H9 (cell line): ENCODE data around the gene AIFM2. TPM values are rescaled to one million over a fixed set of nuclear protein-coding genes. Genes with fewer than 3 reads are reported as not detected.

Experiments
- DNase-seq: peaks from one replicate; pipeline ENCODE4 v3.0.0-alpha.2; 2017
- H2AFZ ChIP-seq: one replicate; pipeline ENCODE4 v1.6.1; 2013; ENCODE audit warnings: mild to moderate bottlenecking, low read length, control low read depth, moderate library complexity
- H2AK5ac ChIP-seq: 2 replicates; pipeline ENCODE4 v1.6.1; 2013; ENCODE audit warnings: low read length, control low read depth, mixed read lengths; ENCODE audit not compliant: insufficient read length
- H2BK120ac ChIP-seq: one replicate; pipeline ENCODE4 v1.6.1; 2013; ENCODE audit warnings: low read depth, mild to moderate bottlenecking, low read length, control low read depth, inconsistent platforms; ENCODE audit not compliant: poor library complexity, severe bottlenecking
- H2BK12ac ChIP-seq: 2 replicates; pipeline ENCODE4 v1.6.1; 2013; ENCODE audit warnings: low read length, control low read depth, mixed read lengths, low read depth; ENCODE audit not compliant: insufficient read length
- H2BK15ac ChIP-seq: 2 replicates; pipeline ENCODE4 v1.6.1; 2013; ENCODE audit warnings: low read depth, low read length, control low read depth
- H2BK20ac ChIP-seq: one replicate; pipeline ENCODE4 v1.6.1; 2013; ENCODE audit warnings: low read depth, mild to moderate bottlenecking, low read length, control low read depth, inconsistent platforms; ENCODE audit not compliant: poor library complexity, severe bottlenecking
- H2BK5ac ChIP-seq: 2 replicates; pipeline ENCODE4 v1.6.1; 2013; ENCODE audit warnings: low read length, control low read depth, mixed read lengths; ENCODE audit not compliant: insufficient read length
- H3K14ac ChIP-seq: 2 replicates; pipeline ENCODE4 v1.6.1; 2013; ENCODE audit warnings: low read length, control low read depth; ENCODE audit not compliant: insufficient read depth
- H3K18ac ChIP-seq: 2 replicates; pipeline ENCODE4 v1.6.1; 2013; ENCODE audit warnings: low read depth, mild to moderate bottlenecking, mixed read lengths, low read length, control low read depth; ENCODE audit not compliant: insufficient read length
- H3K23ac ChIP-seq: 2 replicates; pipeline ENCODE4 v1.6.1; 2013; ENCODE audit warnings: low read length, control low read depth, mixed read lengths, low read depth; ENCODE audit not compliant: insufficient read length
- H3K23me2 ChIP-seq: 2 replicates; pipeline ENCODE4 v1.6.1; 2013; ENCODE audit warnings: low read depth, mild to moderate bottlenecking, mixed read lengths, low read length, control low read depth; ENCODE audit not compliant: insufficient read length, poor library complexity, severe bottlenecking
- H3K27ac ChIP-seq: 2 replicates; pipeline ENCODE4 v1.5.1; 2013; ENCODE audit warnings: low read length, control low read depth, mixed read lengths, low read depth; ENCODE audit not compliant: insufficient read length
- H3K27me3 ChIP-seq: 2 replicates; pipeline ENCODE4 v1.6.1; 2013; ENCODE audit warnings: low read length, control low read depth, inconsistent platforms; ENCODE audit not compliant: insufficient read depth
- H3K4ac ChIP-seq: 2 replicates; pipeline ENCODE4 v1.6.1; 2013; ENCODE audit warnings: low read depth, mild to moderate bottlenecking, control low read depth, inconsistent platforms, low read length, moderate library complexity
- H3K4me1 ChIP-seq: 2 replicates; pipeline ENCODE4 v1.6.1; 2013; ENCODE audit warnings: low read length, control low read depth, inconsistent platforms; ENCODE audit not compliant: insufficient read depth
- H3K4me2 ChIP-seq: 2 replicates; pipeline ENCODE4 v1.6.1; 2013; ENCODE audit warnings: low read length, control low read depth, mixed read lengths; ENCODE audit not compliant: insufficient read length, insufficient read depth
- H3K56ac ChIP-seq: 2 replicates; pipeline ENCODE4 v1.6.1; 2013; ENCODE audit warnings: low read depth, mild to moderate bottlenecking, mixed read lengths, low read length, control low read depth; ENCODE audit not compliant: insufficient read length
- H3K79me1 ChIP-seq: 2 replicates; pipeline ENCODE4 v1.6.1; 2013; ENCODE audit warnings: low read depth, mild to moderate bottlenecking, moderate library complexity, low read length, control low read depth, inconsistent platforms; ENCODE audit not compliant: insufficient read depth, poor library complexity, severe bottlenecking
- H3K79me2 ChIP-seq: 2 replicates; pipeline ENCODE4 v1.6.1; 2013; ENCODE audit warnings: low read length, control low read depth, inconsistent platforms; ENCODE audit not compliant: insufficient read depth
- H3K9ac ChIP-seq: 2 replicates; pipeline ENCODE4 v1.6.1; 2013; ENCODE audit warnings: low read length, control low read depth, mixed read lengths; ENCODE audit not compliant: insufficient read length; ENCODE audit errors: extremely low read depth
- H3K9me3 ChIP-seq: one replicate; pipeline ENCODE4 v1.6.1; 2013; ENCODE audit warnings: low read depth, low read length, inconsistent platforms; ENCODE audit not compliant: control insufficient read depth
- H3T11ph ChIP-seq: one replicate; pipeline ENCODE4 v1.6.1; 2013; ENCODE audit warnings: mild to moderate bottlenecking, low read length, control low read depth, inconsistent platforms
- H4K20me1 ChIP-seq: one replicate; pipeline ENCODE4 v1.6.1; 2013; ENCODE audit not compliant: control insufficient read depth, insufficient read length, insufficient read depth
- H4K5ac ChIP-seq: 2 replicates; pipeline ENCODE4 v1.6.1; 2013; ENCODE audit warnings: low read depth, mild to moderate bottlenecking, mixed read lengths, low read length, control low read depth; ENCODE audit not compliant: insufficient read length
- H4K8ac ChIP-seq: replicated peaks from 2 replicates; pipeline ENCODE4 v1.6.1; 2013; ENCODE audit warnings: low read length, control low read depth, mixed read lengths, low read depth; ENCODE audit not compliant: insufficient read length
- H4K91ac ChIP-seq: 2 replicates; pipeline ENCODE4 v1.6.1; 2013; ENCODE audit warnings: low read depth, mild to moderate bottlenecking, moderate library complexity, mixed read lengths, low read length, control low read depth; ENCODE audit not compliant: insufficient read length
- H3K27ac Mint-ChIP-seq, 3 experiments: 2 replicates in 2 of 3; 3 replicates in 1 of 3; pipeline ENCODE4 v1.8.0; 2020 to 2021; ENCODE audit warnings: mixed read lengths in 3 of 3, mild to moderate bottlenecking in 1 of 3, moderate library complexity in 1 of 3
- H3K27me3 Mint-ChIP-seq: 2 replicates; pipeline ENCODE4 v1.8.0; 2021; ENCODE audit warnings: low read depth, mild to moderate bottlenecking, moderate library complexity, mixed read lengths
- H3K36me3 Mint-ChIP-seq, 3 experiments: 2 replicates in 2 of 3; 3 replicates in 1 of 3; pipeline ENCODE4 v1.8.0; 2020 to 2021; ENCODE audit warnings: low read depth in 3 of 3, mixed read lengths in 3 of 3; ENCODE audit not compliant: insufficient read depth in 1 of 3
- H3K4me1 Mint-ChIP-seq, 2 experiments: 2 replicates each; pipeline ENCODE4 v1.8.0; 2020; ENCODE audit warnings: mixed read lengths in 2 of 2
- H3K4me3 Mint-ChIP-seq, 2 experiments: 2 replicates in 1 of 2; 3 replicates in 1 of 2; pipeline ENCODE4 v1.8.0; 2020 to 2021; ENCODE audit warnings: mild to moderate bottlenecking in 2 of 2, mixed read lengths in 2 of 2, moderate library complexity in 1 of 2
- H3K9me3 Mint-ChIP-seq, 2 experiments: 2 replicates in 1 of 2; 3 replicates in 1 of 2; pipeline ENCODE4 v1.8.0; 2020; ENCODE audit warnings: mild to moderate bottlenecking in 2 of 2, mixed read lengths in 2 of 2, moderate library complexity in 1 of 2
- WGBS: extraction: QIAGEN DNeasy Blood & Tissue Kit; methylation state at CpG from one replicate; pipeline ENCODE4 v1.1.7; 2013; ENCODE audit warnings: missing lambda C conversion rate, low lambda C conversion rate, mixed read lengths; ENCODE audit not compliant: insufficient read length; ENCODE audit errors: extremely low coverage; 5-methylcytosine and 5-hydroxymethylcytosine counted together
- total RNA-seq: library from RNA; stranded (reverse); gene quantifications from 2 replicates; pipeline ENCODE4 v1.2.1, GENCODE V29; 2021
- TF ChIP-seq, protein P1 (sequence below): fragments of 200-600 bp; sonication (generic); conservative IDR thresholded peaks from 3 replicates; pipeline ENCODE4 v1.8.0; 2021; ENCODE audit warnings: antibody characterized with exemption, mild to moderate bottlenecking

The AIFM2 gene
- total RNA-seq, 1 experiment from 2014 or later, result 5.3 TPM

DNA sequence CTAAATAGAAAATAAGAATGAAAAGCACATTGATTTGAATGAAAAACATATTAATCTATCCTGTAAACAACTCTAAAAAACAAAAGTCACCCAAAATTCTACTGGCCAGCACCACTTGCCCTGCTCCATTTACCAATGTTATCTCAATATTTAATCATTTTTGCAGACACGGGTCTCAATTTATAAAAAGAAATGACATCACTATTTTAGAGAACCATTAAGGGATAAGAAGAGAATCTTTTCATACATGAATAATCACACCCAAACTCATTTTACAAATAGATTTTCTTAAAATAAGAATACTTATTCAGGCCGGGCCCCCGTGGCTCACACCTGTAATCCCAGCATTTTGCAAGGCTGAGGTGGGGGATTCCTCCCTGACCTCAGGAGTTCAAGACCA lies 33.8 kb upstream of the AIFM2 start:
- Histone ChIP-seq H3K27me3 (no peaks in the 10 kb centered on the region), H3K4me1 (no peaks in the 10 kb centered on the region), H2BK15ac (no peak overlapping the region), H3K23me2 (peaks cover 7% of the 10 kb centered on the region), H4K5ac (no peak overlapping the region), H3K23ac (no peak overlapping the region), H3T11ph (no peak overlapping the region), H3K9ac (no peak overlapping the region), H3K79me2 (peaks cover 40% of the 10 kb centered on the region; the same call in 1 of the 2 replicates), H3K27ac (no peak overlapping the region), H3K79me1 (no peaks in the 10 kb centered on the region), H3K14ac (no peak overlapping the region), H3K56ac (no peak overlapping the region), H3K18ac (no peak overlapping the region), H2BK12ac (no peak overlapping the region), H3K4ac (no peak overlapping the region), H4K8ac (no peak overlapping the region), H2BK120ac (no peak overlapping the region), H2BK20ac (no peak overlapping the region), H2AK5ac (no peak overlapping the region), H3K4me2 (no peak overlapping the region), H3K9me3 (no peaks in the 10 kb centered on the region), H4K20me1 (no peaks in the 10 kb centered on the region), H4K91ac (no peak overlapping the region), H2AFZ (no peak overlapping the region), H2BK5ac (no peak overlapping the region)
- Mint-ChIP-seq H3K27me3 (no peaks in the 10 kb centered on the region), H3K4me3 (no peak overlapping the region), H3K9me3 (no peaks in the 10 kb centered on the region), H3K36me3 (peaks cover 2 to 20% (median 12%) of the 10 kb centered on the region in 3 experiments; a peak in 5 of 7 replicates), H3K4me1 (peaks cover 18 to 30% of the 10 kb centered on the region in 2 experiments), H3K27ac (0 out of 7 replicates have a peak overlapping the region, but pooled peaks of 1 of the 3 experiments have one; percentile 5)
- no CpG with 5 or more reads among the region's 3 CpGs for WGBS
- TF ChIP-seq, protein P1, sequence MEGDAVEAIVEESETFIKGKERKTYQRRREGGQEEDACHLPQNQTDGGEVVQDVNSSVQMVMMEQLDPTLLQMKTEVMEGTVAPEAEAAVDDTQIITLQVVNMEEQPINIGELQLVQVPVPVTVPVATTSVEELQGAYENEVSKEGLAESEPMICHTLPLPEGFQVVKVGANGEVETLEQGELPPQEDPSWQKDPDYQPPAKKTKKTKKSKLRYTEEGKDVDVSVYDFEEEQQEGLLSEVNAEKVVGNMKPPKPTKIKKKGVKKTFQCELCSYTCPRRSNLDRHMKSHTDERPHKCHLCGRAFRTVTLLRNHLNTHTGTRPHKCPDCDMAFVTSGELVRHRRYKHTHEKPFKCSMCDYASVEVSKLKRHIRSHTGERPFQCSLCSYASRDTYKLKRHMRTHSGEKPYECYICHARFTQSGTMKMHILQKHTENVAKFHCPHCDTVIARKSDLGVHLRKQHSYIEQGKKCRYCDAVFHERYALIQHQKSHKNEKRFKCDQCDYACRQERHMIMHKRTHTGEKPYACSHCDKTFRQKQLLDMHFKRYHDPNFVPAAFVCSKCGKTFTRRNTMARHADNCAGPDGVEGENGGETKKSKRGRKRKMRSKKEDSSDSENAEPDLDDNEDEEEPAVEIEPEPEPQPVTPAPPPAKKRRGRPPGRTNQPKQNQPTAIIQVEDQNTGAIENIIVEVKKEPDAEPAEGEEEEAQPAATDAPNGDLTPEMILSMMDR, result no peak
- DNase-seq, result no peak
